Type B pancreatic cell (in vitro differentiated cells): ENCODE results near the gene FBXL3. TPM values are rescaled to one million over a fixed set of nuclear protein-coding genes. Genes with fewer than 3 reads are reported as not detected.
A peak's percentile ranks its signal among the peaks of the same experiment; 100 is the strongest.

Experiments
- DNase-seq: peaks from one replicate; pipeline ENCODE4 v3.0.0; 2021; ENCODE audit warnings: mixed read lengths; ENCODE audit not compliant: unreplicated experiment; ENCODE audit errors: extremely low spot score
- H3K27ac Mint-ChIP-seq: 2 replicates; pipeline ENCODE4 v1.8.0; 2021; ENCODE audit warnings: mild to moderate bottlenecking, mixed read lengths
- H3K27me3 Mint-ChIP-seq: 2 replicates; pipeline ENCODE4 v1.8.0; 2021; ENCODE audit warnings: mixed read lengths
- H3K36me3 Mint-ChIP-seq: 2 replicates; pipeline ENCODE4 v1.8.0; 2021; ENCODE audit warnings: mixed read lengths
- H3K4me1 Mint-ChIP-seq: one replicate; pipeline ENCODE4 v1.8.0; 2021; ENCODE audit warnings: mixed read lengths; ENCODE audit not compliant: unreplicated experiment
- H3K4me3 Mint-ChIP-seq: 2 replicates; pipeline ENCODE4 v1.8.0; 2021; ENCODE audit warnings: mild to moderate bottlenecking, mixed read lengths
- H3K9me3 Mint-ChIP-seq: 2 replicates; pipeline ENCODE4 v1.8.0; 2021; ENCODE audit warnings: mixed read lengths
- CTCF ChIP-seq: fragments of 200-600 bp; sonication (generic); conservative IDR thresholded peaks from 2 replicates; pipeline ENCODE4 v1.5.0; 2021; ENCODE audit warnings: antibody characterized with exemption, mild to moderate bottlenecking
- total RNA-seq: library from RNA; stranded (reverse); gene quantifications from 2 replicates; pipeline ENCODE4 v1.2.1, GENCODE V29; 2021; ENCODE audit warnings: low replicate concordance

FBXL3 gene
- total RNA-seq, 1 donor from 2014 or later, result 28.7 TPM

GRCh38 chr13:76975863-76976262, 51.1 kb downstream of the FBXL3 start:
- no peak for DNase-seq
- peak; percentile 19 for TF ChIP-seq CTCF
- Mint-ChIP-seq H3K4me1 (peaks cover 39% of the 10 kb centered on the region), H3K4me3 (no peak overlapping the region), H3K9me3 (peaks cover 5% of the 10 kb centered on the region), H3K36me3 (no peaks in the 10 kb centered on the region), H3K27me3 (peaks cover 16% of the 10 kb centered on the region), H3K27ac (peak overlapping the region; percentile 76)

- peaks cover 39% of the 10 kb centered on the region for H3K4me1 Mint-ChIP-seq
- no peaks in the 10 kb centered on the region for H3K36me3 Mint-ChIP-seq
- no peak for TF ChIP-seq CTCF
- peaks cover 5% of the 10 kb centered on the region for H3K9me3 Mint-ChIP-seq
- no peak for DNase-seq
- no peak overlapping the region for H3K4me3 Mint-ChIP-seq
- H3K27me3 Mint-ChIP-seq, result peaks cover 13% of the 10 kb centered on the region
- H3K27ac Mint-ChIP-seq, result no peak overlapping the region
Observed at GRCh38 chr13:76974618-76974975, 52.4 kb downstream of the FBXL3 start.

DNA sequence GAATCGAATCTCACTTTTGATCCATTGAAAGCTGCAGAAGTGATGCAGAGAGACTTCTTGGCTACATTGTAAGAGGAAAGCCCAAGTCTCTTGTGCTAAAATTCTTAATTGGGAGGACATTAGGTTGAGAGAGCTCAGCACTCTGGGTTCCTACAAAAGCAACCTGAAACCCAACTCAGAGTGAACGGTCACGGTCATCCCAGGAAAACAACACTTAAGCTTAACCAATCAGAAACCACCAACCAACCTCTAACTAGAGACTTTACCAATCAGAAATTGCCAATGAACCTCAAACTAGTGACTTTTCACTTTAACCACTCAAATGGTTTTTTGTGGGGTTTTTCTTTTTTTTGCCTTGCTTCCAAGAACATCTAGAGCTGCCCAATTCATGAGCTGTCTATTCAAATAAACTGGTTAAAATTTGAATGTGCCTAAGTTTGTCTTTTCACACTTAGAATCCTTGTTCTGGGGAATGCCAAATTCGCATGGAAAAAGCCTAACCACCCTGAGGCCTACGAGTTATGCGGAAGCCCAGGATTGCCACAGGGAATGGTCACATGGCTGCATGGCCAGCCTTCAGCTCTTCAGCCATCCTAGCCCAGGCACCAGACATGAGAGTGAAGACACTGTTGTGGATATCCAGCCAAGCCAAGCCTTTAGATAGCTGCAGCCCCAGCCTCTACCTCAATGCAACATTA, 52.9 kb downstream of the FBXL3 start:
- no peak for DNase-seq
- Mint-ChIP-seq H3K4me3 (no peak overlapping the region), H3K36me3 (no peaks in the 10 kb centered on the region), H3K4me1 (peaks cover 38% of the 10 kb centered on the region), H3K9me3 (peaks cover 5% of the 10 kb centered on the region), H3K27me3 (peaks cover 12% of the 10 kb centered on the region), H3K27ac (no peak overlapping the region)
- no peak for TF ChIP-seq CTCF

DNA sequence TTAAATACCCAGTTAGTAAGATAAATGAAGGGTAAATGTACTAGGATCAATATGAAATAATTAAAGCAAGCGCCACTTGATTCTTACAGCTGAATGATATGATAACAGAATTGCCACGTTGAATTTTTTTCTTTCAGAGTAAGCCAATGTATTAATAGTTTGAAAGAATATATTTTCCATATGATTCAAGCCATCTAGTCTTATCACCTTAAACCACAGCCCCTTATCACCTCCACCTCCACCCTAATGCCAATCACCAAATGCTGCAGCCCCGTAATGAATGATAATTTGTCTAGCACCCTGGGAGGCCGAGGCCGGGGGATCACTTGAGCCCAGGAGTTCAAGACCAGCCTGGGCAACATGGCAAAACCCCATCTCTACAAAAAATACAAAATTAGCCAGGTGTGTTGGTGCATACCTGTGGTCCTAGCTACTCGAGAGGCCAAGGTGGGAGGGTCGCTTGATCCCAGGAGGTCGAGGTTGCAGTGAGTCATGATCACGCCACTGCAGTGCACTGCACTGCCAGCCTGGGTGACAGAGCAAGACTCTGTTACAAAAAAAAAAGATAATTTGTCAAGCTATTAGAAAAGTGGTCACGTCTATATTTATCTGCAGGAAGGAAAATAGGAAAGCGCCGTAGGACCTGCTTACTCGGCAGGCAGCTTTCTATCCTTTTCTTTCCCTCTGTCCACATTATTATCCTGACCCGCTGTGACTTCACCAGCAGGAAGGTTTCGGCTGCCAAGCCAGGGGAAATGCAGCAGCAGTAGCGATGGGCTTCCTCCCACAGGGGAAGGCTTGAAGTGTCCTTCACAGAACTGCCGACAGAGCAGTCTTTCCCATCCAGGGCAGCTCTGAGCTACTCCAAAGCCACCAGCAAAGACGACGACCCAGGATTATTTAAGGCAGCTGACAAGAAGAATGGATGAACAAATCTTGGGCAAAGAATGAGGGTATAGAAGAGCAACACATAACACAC, 54.8 kb downstream of the FBXL3 start:
- no peak for TF ChIP-seq CTCF
- Mint-ChIP-seq H3K9me3 (peaks cover 5% of the 10 kb centered on the region), H3K4me3 (no peak overlapping the region), H3K4me1 (peaks cover 34% of the 10 kb centered on the region), H3K27me3 (peaks cover 9% of the 10 kb centered on the region), H3K36me3 (no peaks in the 10 kb centered on the region), H3K27ac (peak overlapping the region; percentile 26)
- DNase-seq, result no peak

- peaks cover 5% of the 10 kb centered on the region for H3K27me3 Mint-ChIP-seq
- H3K4me3 Mint-ChIP-seq, result no peak overlapping the region
- H3K9me3 Mint-ChIP-seq, result peaks cover 4% of the 10 kb centered on the region
- no peak for TF ChIP-seq CTCF
- peaks cover 34% of the 10 kb centered on the region for H3K4me1 Mint-ChIP-seq
- DNase-seq, result no peak
- no peaks in the 10 kb centered on the region for H3K36me3 Mint-ChIP-seq
- H3K27ac Mint-ChIP-seq, result no peak overlapping the region
Observed at GRCh38 chr13:76971215-76971614, 55.7 kb downstream of the FBXL3 start.
